NCI-H2029 (cell line): ENCODE data around the gene RPLP2.

Experiments used
- DNase-seq: peaks from one replicate; lab custom pipeline; 2025; lab: John Stamatoyannopoulos, UW

The RPLP2 gene

GRCh38 chr11:850775-851763 is 41.3 kb downstream of the RPLP2 start:
- DNase-seq = no peak

GRCh38 chr11:852762-853161 is 43.0 kb downstream of the RPLP2 start:
- no peak for DNase-seq

- no peak for DNase-seq
These were observed 44.1 kb downstream of the RPLP2 start for GRCh38 chr11:853682-854448.

GRCh38 chr11:854601-855329 is 45.0 kb downstream of the RPLP2 start:
- no peak for DNase-seq

GRCh38 chr11:855330-855674 is 45.5 kb downstream of the RPLP2 start:
- no peak for DNase-seq

GRCh38 chr11:855796-856195 is 46.0 kb downstream of the RPLP2 start:
- DNase-seq = no peak

GRCh38 chr11:856397-856796 is 46.6 kb downstream of the RPLP2 start:
- no peak for DNase-seq

- no peak for DNase-seq
These were observed 48.4 kb downstream of the RPLP2 start for GRCh38 chr11:858053-858761.

GRCh38 chr11:858762-859339 is 49.1 kb downstream of the RPLP2 start:
- no peak for DNase-seq

GRCh38 chr11:859394-860131 is 49.8 kb downstream of the RPLP2 start:
- peak; percentile 77 for DNase-seq

- no peak for DNase-seq
These were observed 50.7 kb downstream of the RPLP2 start for GRCh38 chr11:860234-861104.

GRCh38 chr11:861105-861479 is 51.3 kb downstream of the RPLP2 start:
- no peak for DNase-seq

- no peak for DNase-seq
These were observed 52.4 kb downstream of the RPLP2 start for GRCh38 chr11:862081-862661.
